Neural cell (in vitro differentiated cells): ENCODE measurements around the gene CXCL10.

Experiments
- EP300 ChIP-seq: fragments of 450-650 bp; conservative IDR thresholded peaks from 2 replicates; pipeline ENCODE4 v1.6.1; 2014; ENCODE audit warnings: antibody characterized with exemption, mild to moderate bottlenecking, moderate library complexity; ENCODE audit not compliant: poor library complexity, severe bottlenecking
- EZH2 ChIP-seq: fragments of 200-600, 300-800 bp; shearing (Covaris generic), sonication (generic); IDR thresholded peaks from 2 replicates; pipeline ENCODE4 v1.6.1; 2014; ENCODE audit warnings: antibody characterized with exemption, low read length, borderline replicate concordance, mild to moderate bottlenecking; ENCODE audit not compliant: insufficient read depth, poor library complexity, severe bottlenecking
- MXI1 ChIP-seq: fragments of 450-650 bp; conservative IDR thresholded peaks from 2 replicates; pipeline ENCODE4 v1.6.1; 2014; ENCODE audit warnings: antibody characterized with exemption, mild to moderate bottlenecking; ENCODE audit not compliant: poor library complexity, severe bottlenecking
- POLR2AphosphoS5 ChIP-seq: IDR thresholded peaks from 2 replicates; pipeline ENCODE4 v1.6.1; 2012
- RAD21 ChIP-seq: fragments of 450-650 bp; conservative IDR thresholded peaks from 2 replicates; pipeline ENCODE4 v1.6.1; 2014; ENCODE audit warnings: antibody characterized with exemption, mild to moderate bottlenecking, moderate library complexity
- SMC3 ChIP-seq: fragments of 450-650 bp; conservative IDR thresholded peaks from 2 replicates; pipeline ENCODE4 v1.6.1; 2014; ENCODE audit warnings: antibody characterized with exemption, mild to moderate bottlenecking, moderate library complexity; ENCODE audit not compliant: poor library complexity
- TAF1 ChIP-seq: IDR thresholded peaks from 2 replicates; pipeline ENCODE4 v1.6.1; 2012; ENCODE audit warnings: low read depth
- TF ChIP-seq, protein P1 (sequence below): fragments of 450-650 bp; IDR thresholded peaks from 2 replicates; pipeline ENCODE4 v1.5.1; 2014; ENCODE audit warnings: antibody characterized with exemption, mild to moderate bottlenecking, moderate library complexity; ENCODE audit not compliant: poor library complexity, severe bottlenecking
- TF ChIP-seq, protein P2 (sequence below): IDR thresholded peaks from 2 replicates; pipeline ENCODE4 v1.6.1; 2012; ENCODE audit warnings: borderline replicate concordance

DNA sequence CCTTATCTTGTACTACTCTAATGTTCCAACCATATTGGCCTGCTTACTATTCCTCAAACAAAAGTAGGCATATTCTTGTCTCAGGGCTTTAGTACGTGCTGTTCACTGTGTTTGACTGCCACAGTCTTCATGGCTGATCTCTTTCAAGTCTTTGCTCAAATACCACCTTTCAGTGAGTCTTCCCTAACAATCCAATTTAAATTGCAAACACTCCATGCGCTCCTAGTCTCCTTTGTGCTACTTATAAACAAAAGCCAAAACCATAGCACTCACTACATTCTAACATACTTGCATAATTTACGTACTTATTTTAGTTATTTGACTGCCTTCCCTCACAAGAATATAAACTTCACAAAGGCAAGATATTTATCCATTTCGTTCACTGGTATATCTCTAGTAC is 49.5 kb upstream of the CXCL10 start:
- TF ChIP-seq, protein P1, sequence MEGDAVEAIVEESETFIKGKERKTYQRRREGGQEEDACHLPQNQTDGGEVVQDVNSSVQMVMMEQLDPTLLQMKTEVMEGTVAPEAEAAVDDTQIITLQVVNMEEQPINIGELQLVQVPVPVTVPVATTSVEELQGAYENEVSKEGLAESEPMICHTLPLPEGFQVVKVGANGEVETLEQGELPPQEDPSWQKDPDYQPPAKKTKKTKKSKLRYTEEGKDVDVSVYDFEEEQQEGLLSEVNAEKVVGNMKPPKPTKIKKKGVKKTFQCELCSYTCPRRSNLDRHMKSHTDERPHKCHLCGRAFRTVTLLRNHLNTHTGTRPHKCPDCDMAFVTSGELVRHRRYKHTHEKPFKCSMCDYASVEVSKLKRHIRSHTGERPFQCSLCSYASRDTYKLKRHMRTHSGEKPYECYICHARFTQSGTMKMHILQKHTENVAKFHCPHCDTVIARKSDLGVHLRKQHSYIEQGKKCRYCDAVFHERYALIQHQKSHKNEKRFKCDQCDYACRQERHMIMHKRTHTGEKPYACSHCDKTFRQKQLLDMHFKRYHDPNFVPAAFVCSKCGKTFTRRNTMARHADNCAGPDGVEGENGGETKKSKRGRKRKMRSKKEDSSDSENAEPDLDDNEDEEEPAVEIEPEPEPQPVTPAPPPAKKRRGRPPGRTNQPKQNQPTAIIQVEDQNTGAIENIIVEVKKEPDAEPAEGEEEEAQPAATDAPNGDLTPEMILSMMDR = no peak
- TF ChIP-seq, protein P2, sequence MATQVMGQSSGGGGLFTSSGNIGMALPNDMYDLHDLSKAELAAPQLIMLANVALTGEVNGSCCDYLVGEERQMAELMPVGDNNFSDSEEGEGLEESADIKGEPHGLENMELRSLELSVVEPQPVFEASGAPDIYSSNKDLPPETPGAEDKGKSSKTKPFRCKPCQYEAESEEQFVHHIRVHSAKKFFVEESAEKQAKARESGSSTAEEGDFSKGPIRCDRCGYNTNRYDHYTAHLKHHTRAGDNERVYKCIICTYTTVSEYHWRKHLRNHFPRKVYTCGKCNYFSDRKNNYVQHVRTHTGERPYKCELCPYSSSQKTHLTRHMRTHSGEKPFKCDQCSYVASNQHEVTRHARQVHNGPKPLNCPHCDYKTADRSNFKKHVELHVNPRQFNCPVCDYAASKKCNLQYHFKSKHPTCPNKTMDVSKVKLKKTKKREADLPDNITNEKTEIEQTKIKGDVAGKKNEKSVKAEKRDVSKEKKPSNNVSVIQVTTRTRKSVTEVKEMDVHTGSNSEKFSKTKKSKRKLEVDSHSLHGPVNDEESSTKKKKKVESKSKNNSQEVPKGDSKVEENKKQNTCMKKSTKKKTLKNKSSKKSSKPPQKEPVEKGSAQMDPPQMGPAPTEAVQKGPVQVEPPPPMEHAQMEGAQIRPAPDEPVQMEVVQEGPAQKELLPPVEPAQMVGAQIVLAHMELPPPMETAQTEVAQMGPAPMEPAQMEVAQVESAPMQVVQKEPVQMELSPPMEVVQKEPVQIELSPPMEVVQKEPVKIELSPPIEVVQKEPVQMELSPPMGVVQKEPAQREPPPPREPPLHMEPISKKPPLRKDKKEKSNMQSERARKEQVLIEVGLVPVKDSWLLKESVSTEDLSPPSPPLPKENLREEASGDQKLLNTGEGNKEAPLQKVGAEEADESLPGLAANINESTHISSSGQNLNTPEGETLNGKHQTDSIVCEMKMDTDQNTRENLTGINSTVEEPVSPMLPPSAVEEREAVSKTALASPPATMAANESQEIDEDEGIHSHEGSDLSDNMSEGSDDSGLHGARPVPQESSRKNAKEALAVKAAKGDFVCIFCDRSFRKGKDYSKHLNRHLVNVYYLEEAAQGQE = no peak
- TF ChIP-seq RAD21 = no peak
- TF ChIP-seq EZH2 = no peak
- TF ChIP-seq SMC3 = no peak
- no peak for TF ChIP-seq POLR2AphosphoS5
- no peak for TF ChIP-seq EP300
- no peak for TF ChIP-seq MXI1
- no peak for TF ChIP-seq TAF1
